Aorta (tissue), 5 donors: Measurements from ENCODE around the gene AFF3. TPM values are rescaled to one million over a fixed set of nuclear protein-coding genes. Genes with fewer than 3 reads are reported as not detected.

Source experiments
- ATAC-seq: fragments of 200-7000 bp; cut with Tn5 transposase; one replicate; pipeline ENCODE4 v1.9.1; 2022; ENCODE audit warnings: moderate library complexity; ENCODE audit not compliant: low FRiP score
- DNase-seq, 2 donors: peaks; one replicate each; pipeline ENCODE4 v3.0.0-alpha.2; 2020
- H3K27ac ChIP-seq, 2 donors: one replicate each; pipeline ENCODE4 v1.5.1; 2013; ENCODE audit warnings: low read length in 2 of 2, mild to moderate bottlenecking in 2 of 2, moderate library complexity in 2 of 2, control low read depth in 1 of 2, inconsistent platforms in 1 of 2, low read depth in 1 of 2
- H3K27me3 ChIP-seq, 2 donors: one replicate each; pipeline ENCODE4 v1.6.1; 2013; ENCODE audit warnings: control low read depth in 1 of 2, low read length in 1 of 2, mild to moderate bottlenecking in 1 of 2, moderate library complexity in 1 of 2; ENCODE audit not compliant: insufficient read depth in 2 of 2, control insufficient read depth in 1 of 2
- H3K36me3 ChIP-seq, 2 donors: one replicate each; pipeline ENCODE4 v1.6.1; 2013; ENCODE audit warnings: control low read depth in 1 of 2, low read length in 1 of 2, mild to moderate bottlenecking in 1 of 2; ENCODE audit not compliant: insufficient read depth in 2 of 2, control insufficient read depth in 1 of 2
- H3K4me1 ChIP-seq, 2 donors: one replicate each; pipeline ENCODE4 v1.6.1; 2013; ENCODE audit warnings: low read length in 2 of 2, control low read depth in 1 of 2, mild to moderate bottlenecking in 1 of 2, moderate library complexity in 1 of 2; ENCODE audit not compliant: insufficient read depth in 2 of 2, control insufficient read depth in 1 of 2
- H3K4me3 ChIP-seq, 2 donors: one replicate each; pipeline ENCODE4 v1.5.1; 2013; ENCODE audit warnings: low read length in 2 of 2, control low read depth in 1 of 2, mild to moderate bottlenecking in 1 of 2
- H3K9me3 ChIP-seq: one replicate; pipeline ENCODE4 v1.6.1; 2013; ENCODE audit warnings: mild to moderate bottlenecking, low read length; ENCODE audit not compliant: control insufficient read depth
- WGBS, 2 donors: extraction: QIAGEN DNeasy Blood & Tissue Kit; methylation state at CpG; one replicate each; pipeline ENCODE4 v1.1.7; 2013; 5-methylcytosine and 5-hydroxymethylcytosine counted together
- intact Hi-C, 2 donors: fragments of 100-400 bp; cut with DNase I; formaldehyde crosslinking; loops; one replicate each; pipeline versions ENCODE4 v1.14.2 to v1.15.0; 2022
- polyA plus RNA-seq, 2 donors: library from polyadenylated mRNA; stranded (reverse); fragments of 200-250 nt; gene quantifications; one replicate each; pipeline ENCODE4 v1.2.3, GENCODE V29; 2013
- total RNA-seq, 2 donors: library from RNA; stranded (reverse); fragmentation: NEBNext Ultra II Directional; extraction: Animal tissue kit (Norgen Biotek cat#: 25700); gene quantifications; one replicate each; pipeline ENCODE4 v1.2.1, GENCODE V29; 2021
- donor health status: healthy with polysubstance abuse.
- donor health status: Bipolar disorder and iron deficiency.
- donor health status: DM: no; HTN: no; CAD: no.
- donor health status: DM: no; HTN: no; CAD: no.
- donor health status: DM: yes; HTN: yes; CAD: no.

AFF3 gene
- total and polyA plus RNA-seq, 4 donors, result 0.25 to 15.7 (median 5.5) TPM

DNA sequence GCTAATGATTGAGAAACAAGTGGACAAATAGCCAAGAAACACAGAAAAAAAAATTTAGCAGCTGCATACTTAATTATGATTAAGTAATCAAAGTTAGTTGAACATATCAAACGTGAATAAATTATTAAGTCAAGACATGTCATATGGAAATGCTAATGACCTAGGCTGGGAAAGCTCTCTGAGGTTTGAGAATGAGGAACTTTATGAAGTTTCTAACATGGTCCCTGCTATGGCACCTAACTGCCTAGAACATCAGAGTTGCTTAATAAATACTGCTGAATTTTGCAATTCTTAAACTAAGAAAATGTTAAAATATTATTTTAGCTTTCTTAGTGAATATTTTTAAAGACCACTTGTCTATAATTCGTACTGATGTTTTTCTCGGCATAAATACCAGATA lies 99.8 kb downstream of the AFF3 start:
- DNase-seq, result no peak
- ATAC-seq, result no peak
- WGBS, 2 donors, result 87 to 91% methylated on average over 3 of the region's 3 CpGs
- Histone ChIP-seq H3K4me1 (no peaks in the 10 kb centered on the region), H3K4me3 (no peak overlapping the region), H3K27ac (no peak overlapping the region), H3K9me3 (no peaks in the 10 kb centered on the region), H3K36me3 (no peaks in the 10 kb centered on the region), H3K27me3 (no peaks in the 10 kb centered on the region)
- intact Hi-C loops, result no loop called here

DNA sequence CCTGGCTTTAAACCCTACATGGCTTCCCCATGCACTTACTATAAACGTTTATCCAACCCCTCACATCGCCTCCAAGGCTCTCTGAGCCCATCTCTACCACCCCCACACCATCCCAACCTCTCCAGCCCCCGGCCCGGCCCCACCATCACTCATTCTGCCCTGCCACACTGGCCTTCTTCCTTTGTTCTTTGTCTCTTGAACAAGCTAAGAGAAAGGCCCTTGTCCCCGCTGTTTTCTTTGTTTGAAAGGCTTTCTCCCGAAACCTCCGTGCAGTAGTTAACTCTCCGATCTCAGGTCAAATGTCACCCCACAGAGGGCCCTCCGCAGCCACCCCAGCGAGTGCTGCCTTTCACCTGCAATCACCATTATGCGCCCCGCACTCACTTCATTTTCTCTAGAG lies 100.4 kb downstream of the AFF3 start:
- WGBS, 2 donors, result 89 to 90% methylated on average over 12 of the region's 12 CpGs
- no peak overlapping the region for H3K27ac ChIP-seq
- ATAC-seq, result no peak
- no peaks in the 10 kb centered on the region for H3K9me3 ChIP-seq
- no peaks in the 10 kb centered on the region for H3K4me1 ChIP-seq
- no peaks in the 10 kb centered on the region for H3K36me3 ChIP-seq
- no peaks in the 10 kb centered on the region for H3K27me3 ChIP-seq
- intact Hi-C loops, result no loop called here
- DNase-seq, result no peak
- no peak overlapping the region for H3K4me3 ChIP-seq

DNA sequence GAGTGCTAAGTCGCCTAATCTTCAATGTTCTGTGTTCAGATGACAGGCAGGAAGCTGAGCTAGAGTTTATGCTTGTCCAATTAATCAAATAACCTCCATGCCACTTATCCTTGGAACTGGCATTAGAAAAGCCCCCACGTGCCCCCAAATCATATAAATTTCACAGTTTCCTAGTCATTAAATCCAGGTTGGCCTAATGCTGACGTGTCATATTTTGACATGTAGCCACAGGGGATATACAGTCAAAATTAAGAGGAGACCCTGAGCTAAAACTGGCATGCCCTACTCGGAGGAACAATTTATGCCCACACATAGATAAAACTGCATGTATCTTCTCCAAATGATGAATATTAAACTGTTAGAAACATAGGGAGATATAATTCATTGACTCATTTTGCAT lies 101.0 kb downstream of the AFF3 start:
- 89% methylated on average over 4 of the region's 4 CpGs for WGBS, 2 donors
- DNase-seq (no peak), ATAC-seq (no peak)
- Histone ChIP-seq H3K27ac (no peak overlapping the region), H3K9me3 (no peaks in the 10 kb centered on the region), H3K27me3 (no peaks in the 10 kb centered on the region), H3K4me3 (no peak overlapping the region), H3K4me1 (no peaks in the 10 kb centered on the region), H3K36me3 (no peaks in the 10 kb centered on the region)
- intact Hi-C loops, result no loop called here

DNA sequence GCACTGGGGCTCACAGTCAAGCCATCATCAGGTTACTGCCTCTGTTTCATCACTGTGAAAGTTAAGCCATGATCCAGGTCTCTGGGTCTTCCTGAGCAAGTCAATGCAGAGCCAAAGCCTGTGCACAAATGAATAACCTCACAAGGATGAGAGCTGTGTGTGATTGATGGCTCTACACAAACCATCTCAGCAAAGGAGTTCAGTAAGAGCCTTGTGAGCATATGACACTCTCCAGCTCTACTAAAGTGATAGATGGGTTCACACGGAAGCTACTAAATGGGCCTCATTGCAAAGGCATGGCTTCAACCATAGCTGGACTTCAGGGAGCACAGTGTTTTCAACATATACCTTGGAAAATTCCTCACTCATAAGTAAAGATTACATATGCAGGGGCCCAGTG lies 101.5 kb downstream of the AFF3 start:
- Histone ChIP-seq H3K4me1 (no peaks in the 10 kb centered on the region), H3K9me3 (no peaks in the 10 kb centered on the region), H3K27ac (no peak overlapping the region), H3K4me3 (no peak overlapping the region), H3K27me3 (no peaks in the 10 kb centered on the region), H3K36me3 (no peaks in the 10 kb centered on the region)
- ATAC-seq (peak; percentile 15), DNase-seq (no peak)
- intact Hi-C loops, result no loop called here
- 89 to 92% methylated on average over 1 of the region's 1 CpG for WGBS, 2 donors

DNA sequence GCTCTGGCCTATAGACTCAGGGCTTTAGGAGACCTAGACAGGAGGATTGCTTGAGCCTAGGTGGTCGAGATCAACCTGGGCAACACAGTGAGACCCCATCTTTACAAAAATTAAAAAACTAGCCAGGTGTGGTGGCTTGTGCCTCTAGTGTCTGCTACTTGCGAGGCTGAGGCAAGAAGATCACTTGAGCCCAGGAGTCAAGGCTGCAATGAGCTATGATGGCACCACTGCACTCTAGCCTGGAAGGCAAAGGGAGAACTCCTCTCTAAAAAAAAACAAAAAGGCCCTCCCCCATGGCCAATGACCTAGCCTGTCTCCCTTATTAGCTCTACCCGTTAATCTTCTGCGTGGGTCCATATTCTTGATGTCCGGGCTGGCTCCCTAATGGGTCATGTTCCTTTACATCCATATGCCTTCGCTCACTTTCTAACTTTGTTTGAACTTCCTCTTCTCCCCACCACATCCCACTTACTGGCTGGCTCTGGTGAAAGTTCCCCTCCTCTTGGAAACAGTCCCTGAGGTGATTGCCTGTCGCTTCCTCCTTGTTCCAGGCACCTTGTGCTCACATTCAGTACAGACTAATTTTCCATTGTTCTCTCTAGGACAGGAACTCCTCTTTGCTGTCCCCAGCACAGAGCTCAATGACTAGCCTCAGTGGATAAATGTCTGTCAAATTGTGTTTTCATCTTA lies 103.0 kb downstream of the AFF3 start:
- no peak for ATAC-seq
- WGBS, 2 donors, result 94% methylated on average over 7 of the region's 7 CpGs
- intact Hi-C loops, result no loop called here

DNA sequence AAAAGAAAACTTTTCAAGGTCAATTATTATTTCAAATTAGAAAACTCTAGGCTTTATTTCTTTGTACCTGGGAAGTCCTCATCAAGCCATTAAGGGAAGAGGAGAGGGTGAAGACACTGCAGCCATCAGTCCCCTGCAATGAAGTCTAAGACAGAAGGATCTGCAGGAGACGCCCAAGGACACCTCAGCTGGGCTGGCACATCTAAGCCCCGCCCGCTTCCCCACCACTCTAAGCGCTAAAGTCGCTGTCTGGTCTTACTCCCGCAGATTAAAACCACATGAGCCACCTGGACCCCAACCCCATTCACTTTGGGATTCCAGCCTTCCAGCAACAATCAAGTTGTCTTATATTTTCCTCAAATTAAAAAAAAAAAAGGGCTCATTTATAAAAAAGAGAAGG lies 104.4 kb downstream of the AFF3 start:
- DNase-seq (no peak), ATAC-seq (no peak)
- Histone ChIP-seq H3K4me3 (no peak overlapping the region), H3K9me3 (no peaks in the 10 kb centered on the region), H3K27ac (no peak overlapping the region), H3K4me1 (no peaks in the 10 kb centered on the region), H3K27me3 (no peaks in the 10 kb centered on the region), H3K36me3 (no peaks in the 10 kb centered on the region)
- intact Hi-C loops, result no loop called here
- 95 to 96% methylated on average over 6 of the region's 6 CpGs for WGBS, 2 donors

More for the DNA sequence above, 103.0 kb downstream of the AFF3 start:
- Histone ChIP-seq H3K27me3 (no peaks in the 10 kb centered on the region), H3K9me3 (no peaks in the 10 kb centered on the region), H3K4me3 (no peak overlapping the region), H3K27ac (no peak overlapping the region), H3K36me3 (no peaks in the 10 kb centered on the region), H3K4me1 (no peaks in the 10 kb centered on the region)
- DNase-seq, result no peak

DNA sequence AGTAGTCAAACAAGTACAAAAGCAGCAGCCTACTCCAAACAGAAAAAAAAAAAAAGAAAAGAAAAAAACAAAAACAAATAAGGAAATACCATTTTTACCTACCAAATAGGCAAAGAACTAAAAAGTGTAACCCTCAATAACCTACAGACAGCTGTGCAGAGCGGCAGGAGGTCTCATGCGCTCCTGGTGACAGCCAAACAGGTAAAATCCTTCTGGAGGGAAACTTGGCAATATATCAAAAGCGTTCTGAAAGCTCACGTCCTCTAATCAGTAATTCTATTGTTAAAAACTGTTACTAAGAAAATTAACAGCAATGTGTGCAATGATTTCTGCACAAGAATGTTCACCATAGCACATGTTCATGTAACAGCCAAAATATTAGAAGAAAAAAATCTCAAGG lies 105.6 kb downstream of the AFF3 start:
- H3K27me3 ChIP-seq, result no peaks in the 10 kb centered on the region
- DNase-seq, result no peak

DNA sequence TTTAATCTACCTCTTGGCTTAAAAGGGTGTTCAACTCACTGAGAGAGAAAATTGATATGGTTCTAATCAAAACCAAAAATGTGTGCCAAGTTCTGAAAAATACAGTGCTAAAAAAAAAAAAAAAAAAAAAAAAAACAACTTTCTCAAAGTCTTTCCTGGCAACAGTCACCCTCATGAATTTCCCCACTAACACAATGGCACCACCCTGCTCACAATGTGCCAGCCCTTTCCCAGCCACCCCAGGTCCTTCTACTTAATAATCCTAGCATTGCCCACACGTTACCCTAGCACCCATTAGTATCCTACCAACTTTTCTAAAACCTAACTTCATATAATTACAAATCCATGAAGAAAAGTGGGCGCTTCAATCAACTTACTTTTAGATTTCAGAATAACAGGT lies 106.4 kb downstream of the AFF3 start:
- DNase-seq (no peak), ATAC-seq (no peak)
- Histone ChIP-seq H3K36me3 (no peaks in the 10 kb centered on the region), H3K4me3 (no peak overlapping the region), H3K4me1 (no peaks in the 10 kb centered on the region), H3K27ac (no peak overlapping the region), H3K9me3 (no peaks in the 10 kb centered on the region), H3K27me3 (no peaks in the 10 kb centered on the region)
- intact Hi-C loops, result no loop called here
- 90 to 92% methylated on average over 2 of the region's 2 CpGs for WGBS, 2 donors

More for the DNA sequence above, 105.6 kb downstream of the AFF3 start:
- intact Hi-C loops, result no loop called here
- H3K36me3 ChIP-seq, result no peaks in the 10 kb centered on the region
- WGBS, 2 donors, result 78 to 84% methylated on average over 4 of the region's 4 CpGs
- no peaks in the 10 kb centered on the region for H3K4me1 ChIP-seq
- no peak overlapping the region for H3K27ac ChIP-seq
- no peak for ATAC-seq
- H3K4me3 ChIP-seq, result no peak overlapping the region
- no peaks in the 10 kb centered on the region for H3K9me3 ChIP-seq

DNA sequence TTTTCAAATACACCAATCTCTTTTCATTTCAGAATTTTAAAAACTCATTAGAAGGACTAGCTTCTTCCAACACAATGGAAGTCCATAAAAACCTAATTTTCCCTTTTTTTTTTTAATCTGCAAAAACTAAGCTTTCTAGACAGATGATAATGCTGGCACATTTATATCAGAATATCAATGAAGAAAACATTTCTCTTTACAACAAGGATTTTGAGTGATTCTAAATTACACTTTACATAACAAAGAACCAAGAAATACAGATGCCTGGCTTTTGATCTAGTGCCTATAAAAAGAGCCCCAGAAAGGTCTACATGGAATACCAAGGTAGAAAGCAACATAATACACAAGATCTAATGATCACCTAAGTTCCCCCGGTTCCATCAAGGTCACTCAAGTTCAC lies 108.0 kb downstream of the AFF3 start:
- Histone ChIP-seq H3K27me3 (no peaks in the 10 kb centered on the region), H3K4me1 (no peaks in the 10 kb centered on the region), H3K27ac (no peak overlapping the region), H3K4me3 (no peak overlapping the region), H3K36me3 (no peaks in the 10 kb centered on the region), H3K9me3 (no peaks in the 10 kb centered on the region)
- WGBS, 2 donors, result 88 to 91% methylated on average over 1 of the region's 1 CpG
- DNase-seq (no peak), ATAC-seq (no peak)
- intact Hi-C loops, result no loop called here
